GM12864 (cell line): ENCODE data around the gene PDE11A.

ENCODE experiments used
- DNase-seq: peaks from one replicate; pipeline ENCODE4 v3.0.0-alpha.2; 2011; ENCODE audit warnings: low read depth
- H3K4me3 ChIP-seq: 2 replicates; pipeline ENCODE4 v1.5.1; 2011; ENCODE audit warnings: mild to moderate bottlenecking, low read depth, low read length, control low read depth
- TF ChIP-seq, protein P1 (sequence below): IDR thresholded peaks from 2 replicates; pipeline ENCODE4 v1.5.1; 2011; ENCODE audit warnings: low read depth, mild to moderate bottlenecking, moderate library complexity, low read length, control low read depth, inconsistent platforms; ENCODE audit errors: missing control alignments

The PDE11A gene

DNA sequence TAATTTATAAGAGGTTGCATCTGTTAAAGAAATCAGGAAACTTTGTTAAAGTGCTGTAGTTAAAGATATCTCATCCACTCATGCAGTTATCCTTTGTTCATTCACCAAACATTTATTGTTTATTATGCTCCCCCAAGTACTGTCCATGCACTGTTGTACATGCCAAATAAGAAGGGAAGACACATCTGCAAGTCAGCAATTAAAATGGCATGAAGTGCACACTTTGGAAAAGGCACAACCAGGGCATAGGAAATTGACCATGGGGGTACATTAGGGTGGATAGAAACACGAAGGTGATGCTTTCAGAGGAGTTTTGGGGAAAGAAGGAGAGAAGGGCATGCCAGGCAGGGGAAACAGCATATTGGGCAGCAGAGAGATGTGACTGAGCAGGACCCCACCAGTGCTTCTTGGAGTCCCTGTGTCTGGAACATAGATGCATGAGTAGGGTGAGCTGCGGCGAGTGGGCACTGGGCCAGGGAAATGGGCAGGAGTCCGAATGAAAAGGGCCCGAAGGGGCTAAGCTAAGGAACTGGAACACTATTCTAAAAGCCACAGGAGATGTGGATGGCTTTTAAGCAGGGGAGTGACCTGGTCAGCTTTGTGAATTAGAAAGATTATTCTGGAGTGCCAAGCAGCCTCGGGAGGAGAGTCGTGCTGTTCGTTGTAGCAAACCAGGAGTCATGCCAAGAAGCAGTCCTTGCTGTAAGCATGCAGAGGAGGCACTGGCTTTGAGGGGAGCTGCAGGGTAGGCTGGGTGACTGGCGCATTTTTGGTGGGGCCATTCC lies 363.7 kb downstream of the PDE11A start:
- DNase-seq, result no peak
- TF ChIP-seq, protein P1, sequence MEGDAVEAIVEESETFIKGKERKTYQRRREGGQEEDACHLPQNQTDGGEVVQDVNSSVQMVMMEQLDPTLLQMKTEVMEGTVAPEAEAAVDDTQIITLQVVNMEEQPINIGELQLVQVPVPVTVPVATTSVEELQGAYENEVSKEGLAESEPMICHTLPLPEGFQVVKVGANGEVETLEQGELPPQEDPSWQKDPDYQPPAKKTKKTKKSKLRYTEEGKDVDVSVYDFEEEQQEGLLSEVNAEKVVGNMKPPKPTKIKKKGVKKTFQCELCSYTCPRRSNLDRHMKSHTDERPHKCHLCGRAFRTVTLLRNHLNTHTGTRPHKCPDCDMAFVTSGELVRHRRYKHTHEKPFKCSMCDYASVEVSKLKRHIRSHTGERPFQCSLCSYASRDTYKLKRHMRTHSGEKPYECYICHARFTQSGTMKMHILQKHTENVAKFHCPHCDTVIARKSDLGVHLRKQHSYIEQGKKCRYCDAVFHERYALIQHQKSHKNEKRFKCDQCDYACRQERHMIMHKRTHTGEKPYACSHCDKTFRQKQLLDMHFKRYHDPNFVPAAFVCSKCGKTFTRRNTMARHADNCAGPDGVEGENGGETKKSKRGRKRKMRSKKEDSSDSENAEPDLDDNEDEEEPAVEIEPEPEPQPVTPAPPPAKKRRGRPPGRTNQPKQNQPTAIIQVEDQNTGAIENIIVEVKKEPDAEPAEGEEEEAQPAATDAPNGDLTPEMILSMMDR, result no peak
- no peak overlapping the region for H3K4me3 ChIP-seq

DNA sequence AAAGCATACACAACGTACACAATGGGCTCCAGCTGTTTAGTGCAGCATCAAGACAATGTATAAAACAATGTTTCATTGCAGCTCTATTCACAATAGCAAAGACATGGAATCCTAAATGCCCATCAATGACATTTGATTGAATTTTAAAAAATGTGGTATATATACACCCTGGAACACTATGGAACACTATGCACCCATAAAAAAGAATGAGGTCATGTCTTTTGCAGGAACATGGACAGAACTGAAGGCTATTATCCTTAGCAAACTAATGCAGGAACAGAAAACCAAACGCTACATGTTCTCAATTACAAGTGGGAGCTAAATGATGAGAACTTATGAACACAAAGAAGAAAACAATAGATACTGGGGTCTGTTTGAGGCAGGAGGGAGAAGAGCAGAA lies 364.5 kb downstream of the PDE11A start:
- no peak overlapping the region for H3K4me3 ChIP-seq
- no peak for DNase-seq
- TF ChIP-seq, protein P1, result no peak

DNA sequence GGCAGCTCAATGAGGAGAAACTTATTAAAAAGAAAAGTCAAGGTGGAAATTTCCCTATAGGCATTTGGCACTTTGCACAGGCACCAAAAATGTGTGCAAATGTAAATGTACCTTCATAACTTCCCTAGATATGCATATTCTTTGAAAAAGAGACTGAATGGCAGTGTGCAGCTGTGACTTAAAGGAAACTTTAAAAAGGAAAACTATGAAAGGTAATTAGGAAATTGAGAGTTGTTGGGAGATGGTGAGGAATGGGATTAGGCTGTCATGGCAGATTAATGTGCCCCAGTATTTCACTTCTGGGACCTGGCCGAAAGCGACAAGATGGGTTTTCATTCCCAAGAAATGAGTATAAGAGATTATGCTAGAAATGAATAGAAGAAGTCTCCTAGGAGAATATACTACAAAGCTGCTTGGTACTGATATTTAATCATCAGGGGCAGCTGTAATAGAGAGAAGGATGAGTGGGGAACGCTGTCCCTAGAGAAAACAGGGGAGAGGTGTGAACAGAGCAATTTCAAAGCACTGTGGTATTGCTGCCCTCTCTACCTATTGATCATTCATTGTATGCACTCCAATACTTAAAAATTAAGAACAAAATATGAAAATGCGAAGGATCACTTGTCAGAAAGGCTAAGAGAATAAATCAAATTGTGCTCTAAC lies 366.9 kb downstream of the PDE11A start:
- TF ChIP-seq, protein P1, result no peak
- DNase-seq, result no peak
- H3K4me3 ChIP-seq, result no peak overlapping the region

DNA sequence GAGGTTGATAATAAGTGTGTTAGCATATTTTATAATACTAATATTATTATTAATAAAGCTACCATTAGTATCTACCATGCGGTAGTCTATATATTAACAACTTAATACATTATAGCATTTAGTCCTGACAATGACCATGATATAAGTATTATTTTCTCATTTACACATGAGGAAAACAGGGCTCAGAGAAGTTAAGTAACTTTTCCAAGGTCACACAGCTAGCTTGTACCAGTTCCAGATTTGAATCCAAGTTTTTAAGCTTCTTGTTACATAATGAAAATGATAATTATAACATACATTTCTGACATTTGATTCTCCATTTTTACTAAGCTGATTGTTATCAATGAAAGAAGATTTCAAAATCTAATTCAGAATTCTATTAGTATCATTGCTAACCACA lies 369.4 kb downstream of the PDE11A start:
- H3K4me3 ChIP-seq, result no peak overlapping the region
- TF ChIP-seq, protein P1, result no peak

DNA sequence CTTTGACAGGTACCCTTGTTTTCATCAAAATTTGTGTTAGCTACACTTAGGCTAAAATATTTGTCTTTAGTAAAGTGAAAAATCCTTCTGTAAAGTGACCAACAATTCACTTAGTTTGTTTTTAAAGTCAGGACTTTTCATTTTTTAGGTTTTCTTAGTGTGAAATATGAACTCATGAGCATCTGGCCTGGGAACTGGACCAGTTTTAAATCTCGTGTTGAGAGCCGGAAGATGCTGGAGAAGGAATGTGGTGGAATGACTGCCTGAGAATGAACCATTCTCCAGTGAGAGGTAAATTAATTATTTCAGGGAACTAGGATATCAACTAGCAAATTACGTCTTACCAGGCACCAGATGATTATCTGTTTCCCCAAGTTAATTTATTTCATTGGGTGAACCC lies 374.3 kb downstream of the PDE11A start:
- TF ChIP-seq, protein P1, result no peak
- no peak for DNase-seq
- H3K4me3 ChIP-seq, result no peak overlapping the region

More for the DNA sequence above, 369.4 kb downstream of the PDE11A start:
- DNase-seq, result no peak

DNA sequence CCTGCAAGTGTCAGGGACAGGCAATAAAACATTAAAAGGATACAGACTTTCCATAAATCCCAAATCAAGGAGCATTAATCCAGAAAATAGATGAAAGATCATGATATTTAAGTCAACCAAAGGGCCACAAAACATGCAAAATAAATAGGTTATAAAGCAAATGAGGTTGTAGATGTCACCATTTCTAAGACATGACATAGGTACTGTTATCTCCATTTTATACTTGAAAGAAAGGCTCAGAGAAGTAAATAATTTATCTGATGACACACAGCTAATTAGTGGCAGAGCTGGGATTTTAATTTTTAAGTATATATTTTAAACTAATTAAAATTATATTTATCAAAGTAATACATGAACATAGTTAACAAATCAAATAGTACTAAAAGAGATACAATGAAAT lies 378.2 kb downstream of the PDE11A start:
- TF ChIP-seq, protein P1, result no peak
- no peak overlapping the region for H3K4me3 ChIP-seq
- DNase-seq, result no peak
